K562 (cell line): ENCODE measurements around the gene RSPH6A. TPM values are rescaled to one million over a fixed set of nuclear protein-coding genes. Genes with fewer than 3 reads are reported as not detected.

ENCODE experiments used
- ARID2 ChIP-seq: fragments of 450-650 bp; IDR thresholded peaks from 2 replicates; pipeline ENCODE4 v1.6.1; 2017; ENCODE audit warnings: antibody characterized with exemption, mild to moderate bottlenecking
- ASH1L ChIP-seq: fragments of 450-650 bp; IDR thresholded peaks from 2 replicates; pipeline ENCODE4 v1.6.1; 2018; ENCODE audit warnings: borderline replicate concordance, mild to moderate bottlenecking, low read depth; ENCODE audit not compliant: partially characterized antibody
- CBFA2T2 ChIP-seq: fragments of 450-650 bp; conservative IDR thresholded peaks from 2 replicates; pipeline ENCODE4 v1.6.1; 2017; ENCODE audit warnings: mild to moderate bottlenecking
- CBFB ChIP-seq: sonication (generic); formaldehyde crosslinking; IDR thresholded peaks from 2 replicates; pipeline ENCODE4 v1.4.0; 2020; ENCODE audit warnings: mild to moderate bottlenecking, missing genetic modification reagents
- CCNT2 ChIP-seq: IDR thresholded peaks from 2 replicates; pipeline ENCODE4 v1.6.1; 2011; ENCODE audit warnings: borderline replicate concordance, low read depth, mild to moderate bottlenecking, moderate library complexity, mixed read lengths, low read length; ENCODE audit not compliant: insufficient read length; ENCODE audit errors: extremely low read depth
- ELK3 ChIP-seq: fragments of 450-650 bp; formaldehyde crosslinking; IDR thresholded peaks from 2 replicates; pipeline ENCODE4 v1.4.0; 2020; ENCODE audit warnings: mild to moderate bottlenecking
- ESRRA ChIP-seq: fragments of 450-650 bp; IDR thresholded peaks from 2 replicates; pipeline ENCODE4 v1.6.1; 2014; ENCODE audit warnings: low read depth, mild to moderate bottlenecking, moderate library complexity, borderline replicate concordance
- FUS ChIP-seq: fragments of 200-400 bp; formaldehyde crosslinking; optimal IDR thresholded peaks from 2 replicates; pipeline ENCODE3; 2017; ENCODE audit warnings: low read depth, low read length
- HMGN3 ChIP-seq: IDR thresholded peaks from 2 replicates; pipeline ENCODE4 v1.6.1; 2011; ENCODE audit warnings: borderline replicate concordance, low read depth, mild to moderate bottlenecking, mixed read lengths, low read length; ENCODE audit not compliant: insufficient read length; ENCODE audit errors: extremely low read depth
- JUN ChIP-seq, 2 experiments: sonication (generic) in 1 of 2; formaldehyde crosslinking in 1 of 2; IDR thresholded peaks; 2 replicates each; pipeline versions ENCODE4 v1.6.1 to v1.8.0; 2012 to 2022; ENCODE audit warnings: borderline replicate concordance in 2 of 2, mild to moderate bottlenecking in 2 of 2, improper control_type of control experiment in 1 of 2, low read depth in 1 of 2, low read length in 1 of 2, missing genetic modification reagents in 1 of 2
- NRF1 ChIP-seq, 2 experiments: fragments of 450-650 bp; IDR thresholded peaks in 1 of 2; conservative IDR thresholded peaks in 1 of 2; 2 replicates each; pipeline ENCODE4 v1.6.1; 2014; ENCODE audit warnings: mild to moderate bottlenecking in 2 of 2
- PML ChIP-seq: IDR thresholded peaks from 2 replicates; pipeline ENCODE4 v1.6.1; 2012; ENCODE audit warnings: low read length, inconsistent platforms
- PRDM10 ChIP-seq: fragments of 450-650 bp; IDR thresholded peaks from 2 replicates; pipeline ENCODE4 v1.6.1; 2018; ENCODE audit not compliant: partially characterized antibody
- RBM34 ChIP-seq: fragments of 200-400 bp; formaldehyde crosslinking; IDR thresholded peaks from 2 replicates; pipeline ENCODE4 v1.6.1; 2018; ENCODE audit warnings: low read length, borderline replicate concordance; ENCODE audit not compliant: insufficient read depth
- SLC30A9 ChIP-seq: fragments of 250-450 bp; sonication (Bioruptor Pico); IDR thresholded peaks from 2 replicates; pipeline ENCODE4 v1.8.0; 2022; ENCODE audit warnings: mild to moderate bottlenecking, moderate library complexity
- SMARCE1 ChIP-seq: fragments of 450-650 bp; IDR thresholded peaks from 2 replicates; pipeline ENCODE4 v1.7.1; 2016; ENCODE audit warnings: mild to moderate bottlenecking
- SMC3 ChIP-seq: conservative IDR thresholded peaks from 2 replicates; pipeline ENCODE4 v1.6.1; 2011; ENCODE audit warnings: low read depth, low read length, improper control_type of control experiment; ENCODE audit not compliant: insufficient read depth
- TAF7 ChIP-seq: fragments of 450-650 bp; IDR thresholded peaks from 2 replicates; pipeline ENCODE4 v1.6.1; 2016; ENCODE audit warnings: missing genetic modification characterization, missing compliant biosample characterization
- TARDBP ChIP-seq: fragments of 450-650 bp; IDR thresholded peaks from 2 replicates; pipeline ENCODE4 v1.6.1; 2016
- TGIF2 ChIP-seq: sonication (generic); formaldehyde crosslinking; IDR thresholded peaks from 2 replicates; pipeline ENCODE4 v1.8.1; 2022; ENCODE audit warnings: mild to moderate bottlenecking, missing genetic modification reagents, moderate library complexity
- ZNF146 ChIP-seq: IDR thresholded peaks from one replicate; pipeline ENCODE4 v1.6.1; 2018; ENCODE audit warnings: missing compliant biosample characterization; ENCODE audit not compliant: unreplicated experiment
- ZNF57 ChIP-seq: fragments of 450-650 bp; formaldehyde crosslinking; IDR thresholded peaks from 2 replicates; pipeline ENCODE4 v1.4.0; 2020; ENCODE audit warnings: mild to moderate bottlenecking, moderate library complexity
- ZNF695 ChIP-seq: fragments of 450-650 bp; formaldehyde crosslinking; IDR thresholded peaks from 2 replicates; pipeline ENCODE4 v1.4.0; 2020; ENCODE audit warnings: mild to moderate bottlenecking, moderate library complexity
- ZNF764 ChIP-seq: fragments of 250-450 bp; sonication (Bioruptor Pico); IDR thresholded peaks from 2 replicates; pipeline ENCODE4 v1.4.0; 2020; ENCODE audit warnings: low read depth, mild to moderate bottlenecking, moderate library complexity
- polyA plus RNA-seq, 8 experiments: library from polyadenylated mRNA; depleted of rRNA in 4 of 8; stranded (reverse) in 5 of 8; unstranded in 3 of 8; fragments of >200 nt; fragmentation: Nextera tagmentation in 2 of 8; fragmentation: Illumina TruSeq in 1 of 8; extraction: Ambion mirVana in 2 of 8; extraction: Trizol in 1 of 8; gene quantifications; 2 replicates each; pipeline versions ENCODE4 v1.2.1 to v1.2.3, GENCODE V29; 2011 to 2014; ENCODE audit warnings: inconsistent platforms in 1 of 8, missing spikeins in 1 of 8
- total RNA-seq, 7 experiments: library from RNA; depleted of rRNA in 6 of 7; stranded (reverse); fragments of >200 nt in 6 of 7; fragmentation: Illumina TruSeq in 2 of 7; extraction: Trizol in 2 of 7; gene quantifications; 2 replicates each; pipeline versions ENCODE4 v1.2.1 to v1.2.3, GENCODE V29; 2011 to 2021; ENCODE audit warnings: low replicate concordance in 1 of 7

RSPH6A gene
- total and polyA plus RNA-seq, 9 of the 15 experiments (the other 6 are each of a cell fraction or from before 2014, with no cell fraction given) = 0.03 to 0.15 (median 0.07) TPM; not detected in 5

- TF ChIP-seq HMGN3 (no peak), ZNF57 (no peak), PML (peak; percentile 4; the same call in 1 of the 2 replicates), CBFB (no peak), PRDM10 (no peak), TAF7 (tag) (0 out of 2 replicates have a peak, but pooled peaks have one; percentile 30), SMC3 (peak; percentile 81), ELK3 (CRISPR knock-in tag) (no peak), ZNF695 (CRISPR knock-in tag) (no peak), ZNF764 (CRISPR knock-in tag) (no peak), TGIF2 (CRISPR knock-in tag) (no peak), ZNF146 (no peak), JUN (IDR thresholded peaks at IDR 0.05; ENCODE audit: borderline replicate concordance, low read depth, low read length) (peak; percentile 47; the same call in 1 of the 2 replicates), JUN (CRISPR knock-in tag; IDR thresholded peaks at IDR 0.05; ENCODE audit: borderline replicate concordance) (no peak), ARID2 (0 out of 2 replicates have a peak, but pooled peaks have one; percentile 16), RBM34 (no peak), ESRRA (no peak; the same call in none of the 2 replicates), TARDBP (no peak), ASH1L (no peak), CBFA2T2 (no peak), FUS (no peak), SLC30A9 (CRISPR knock-in tag) (no peak), SMARCE1 (no peak), NRF1 (conservative IDR thresholded peaks at IDR 0.05 in 1 of 2, IDR thresholded peaks at IDR 0.05 in 1 of 2) (no peak), CCNT2 (peak; percentile 83)
Observed at GRCh38 chr19:45863840-45864628, 48.9 kb upstream of the RSPH6A start, which contains the start of gene FOXA3 (continued).
